Coronary artery (tissue), 2 donors: ENCODE measurements around the gene SKAP2.

ENCODE experiments used
- DNase-seq: peaks from one replicate; pipeline ENCODE4 v3.0.0-alpha.2; 2017; ENCODE audit warnings: low spot score
- H3K27ac ChIP-seq, 2 donors: fragments of 200-600 bp; sonication (generic); one replicate each; pipeline ENCODE4 v1.5.1; 2016 to 2019
- H3K4me3 ChIP-seq: fragments of 200-600 bp; sonication (generic); 2 replicates; pipeline ENCODE4 v1.5.1; 2016; ENCODE audit warnings: mild to moderate bottlenecking, moderate library complexity
- TF ChIP-seq, protein P1 (sequence below): fragments of 200-600 bp; sonication (generic); IDR thresholded peaks from one replicate; pipeline ENCODE4 v1.5.1; 2019; ENCODE audit warnings: antibody characterized with exemption

SKAP2 gene

DNA sequence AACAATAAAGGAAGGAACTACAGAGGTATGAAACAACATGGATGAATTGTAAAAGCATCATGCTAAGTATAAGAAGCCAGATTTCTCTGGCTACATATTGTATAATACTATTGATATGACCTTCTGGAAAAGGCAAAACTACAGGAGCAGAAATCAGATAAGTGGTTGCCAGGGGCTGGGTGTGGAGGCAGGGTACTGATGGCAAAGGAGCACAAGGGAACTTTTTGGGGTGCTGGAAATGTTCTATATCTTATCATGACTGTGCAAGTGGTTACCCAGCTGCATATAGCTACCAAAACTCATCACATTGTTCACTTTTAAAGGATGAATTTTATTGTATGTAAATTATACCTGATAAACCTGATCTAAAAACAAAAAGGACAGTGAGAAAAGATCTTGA is 72.4 kb downstream of the SKAP2 start:
- no peak for DNase-seq
- no peak overlapping the region for H3K27ac ChIP-seq

DNA sequence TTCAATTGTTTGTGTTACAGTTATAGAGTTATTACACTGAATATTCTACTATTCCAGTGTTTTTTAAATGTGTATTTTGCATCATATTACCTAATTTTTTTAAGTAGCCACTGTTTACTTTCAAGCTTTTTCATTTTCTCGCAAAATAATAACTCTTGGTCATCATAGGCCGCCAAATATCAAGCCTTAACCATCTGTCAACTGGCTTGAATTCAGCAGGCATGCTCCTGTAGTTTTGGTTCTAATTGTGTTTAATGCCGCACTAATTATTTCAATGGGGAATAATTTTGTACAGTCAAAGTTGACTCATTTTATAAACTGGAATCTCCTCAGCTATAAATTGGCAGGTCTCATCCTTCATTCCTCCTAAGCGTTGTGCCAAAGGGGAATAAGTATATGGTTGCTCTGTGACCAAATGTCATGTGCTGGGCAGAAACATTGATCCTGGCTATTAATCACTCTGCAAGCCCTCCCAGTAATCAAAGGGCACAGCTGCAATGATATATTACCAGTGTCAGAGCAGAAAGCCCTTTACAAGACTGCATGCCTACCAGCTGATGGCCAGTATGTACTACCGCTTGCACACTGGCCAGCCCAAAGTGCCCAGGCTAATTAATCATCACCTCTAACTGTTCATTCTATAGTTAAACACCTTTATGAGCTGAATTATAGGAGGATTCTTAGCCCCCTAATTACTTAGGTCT is 74.8 kb downstream of the SKAP2 start:
- no peak for DNase-seq
- Histone ChIP-seq H3K4me3 (no peak overlapping the region), H3K27ac (no peak overlapping the region)
- TF ChIP-seq, protein P1, sequence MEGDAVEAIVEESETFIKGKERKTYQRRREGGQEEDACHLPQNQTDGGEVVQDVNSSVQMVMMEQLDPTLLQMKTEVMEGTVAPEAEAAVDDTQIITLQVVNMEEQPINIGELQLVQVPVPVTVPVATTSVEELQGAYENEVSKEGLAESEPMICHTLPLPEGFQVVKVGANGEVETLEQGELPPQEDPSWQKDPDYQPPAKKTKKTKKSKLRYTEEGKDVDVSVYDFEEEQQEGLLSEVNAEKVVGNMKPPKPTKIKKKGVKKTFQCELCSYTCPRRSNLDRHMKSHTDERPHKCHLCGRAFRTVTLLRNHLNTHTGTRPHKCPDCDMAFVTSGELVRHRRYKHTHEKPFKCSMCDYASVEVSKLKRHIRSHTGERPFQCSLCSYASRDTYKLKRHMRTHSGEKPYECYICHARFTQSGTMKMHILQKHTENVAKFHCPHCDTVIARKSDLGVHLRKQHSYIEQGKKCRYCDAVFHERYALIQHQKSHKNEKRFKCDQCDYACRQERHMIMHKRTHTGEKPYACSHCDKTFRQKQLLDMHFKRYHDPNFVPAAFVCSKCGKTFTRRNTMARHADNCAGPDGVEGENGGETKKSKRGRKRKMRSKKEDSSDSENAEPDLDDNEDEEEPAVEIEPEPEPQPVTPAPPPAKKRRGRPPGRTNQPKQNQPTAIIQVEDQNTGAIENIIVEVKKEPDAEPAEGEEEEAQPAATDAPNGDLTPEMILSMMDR, result no peak

More for the DNA sequence above, 72.4 kb downstream of the SKAP2 start:
- TF ChIP-seq, protein P1, result no peak
- no peak overlapping the region for H3K4me3 ChIP-seq

GRCh38 chr7:26787701-26788100 is 76.7 kb downstream of the SKAP2 start:
- no peak for DNase-seq
- TF ChIP-seq, protein P1, result no peak
- Histone ChIP-seq H3K4me3 (no peak overlapping the region), H3K27ac (no peak overlapping the region)

DNA sequence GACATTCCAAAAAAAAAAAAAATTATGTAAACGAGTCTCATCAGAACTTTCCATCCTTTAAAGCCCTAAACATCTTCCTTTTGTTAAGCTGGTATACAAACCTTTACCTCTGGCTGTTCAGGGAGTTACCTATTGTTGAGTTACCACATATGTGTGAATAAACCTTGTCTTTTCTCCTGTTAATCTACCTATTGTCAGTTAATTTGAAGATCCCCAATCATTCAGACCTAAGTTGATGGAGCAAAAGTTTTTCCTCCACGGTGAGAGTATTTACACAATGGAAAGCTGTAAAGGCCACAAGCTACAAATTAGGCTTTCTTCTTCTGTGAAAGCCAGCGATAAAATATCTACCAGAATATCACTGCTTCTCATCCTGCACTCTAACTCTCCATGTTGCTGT is 80.3 kb downstream of the SKAP2 start:
- TF ChIP-seq, protein P1, result no peak
- DNase-seq, result no peak
- Histone ChIP-seq H3K27ac (no peak overlapping the region), H3K4me3 (no peak overlapping the region)

DNA sequence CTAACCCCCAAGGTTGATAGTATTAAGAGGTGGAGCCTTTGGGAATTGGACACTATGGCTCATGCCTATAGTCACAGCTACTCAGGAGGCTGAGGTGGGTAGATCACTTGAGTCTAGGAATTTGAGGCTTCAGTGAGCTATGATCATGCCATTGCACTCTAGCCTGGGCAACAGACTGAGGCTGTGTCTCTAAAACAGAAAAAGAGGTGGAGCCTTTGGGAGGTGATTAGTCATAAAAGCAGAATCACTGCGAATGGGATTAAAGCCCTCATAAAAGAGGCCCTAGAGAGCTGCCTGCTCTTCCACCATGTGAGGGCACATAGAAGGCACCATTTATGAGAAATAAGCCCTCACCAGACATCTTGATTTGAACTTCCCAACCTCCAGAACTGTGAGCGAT is 81.9 kb downstream of the SKAP2 start:
- TF ChIP-seq, protein P1, result no peak
- no peak overlapping the region for H3K27ac ChIP-seq
- no peak overlapping the region for H3K4me3 ChIP-seq
- no peak for DNase-seq

GRCh38 chr7:26779978-26780595 is 84.3 kb downstream of the SKAP2 start:
- TF ChIP-seq, protein P1, result no peak
- no peak overlapping the region for H3K4me3 ChIP-seq
- DNase-seq, result no peak
- H3K27ac ChIP-seq, result no peak overlapping the region

GRCh38 chr7:26777385-26777784 is 87.0 kb downstream of the SKAP2 start:
- TF ChIP-seq, protein P1, result no peak
- Histone ChIP-seq H3K4me3 (no peak overlapping the region), H3K27ac (no peak overlapping the region)
- DNase-seq, result no peak
